PC-3 (cell line): Measurements from ENCODE around the gene RTF2. TPM values are rescaled to one million over a fixed set of nuclear protein-coding genes. Genes with fewer than 3 reads are reported as not detected.
A peak's percentile ranks its signal among the peaks of the same experiment; 100 is the strongest.

ENCODE experiments used
- ATAC-seq: fragments of 200-7000 bp; cut with Tn5 transposase; 2 replicates; pipeline ENCODE4 v1.9.1; 2020; ENCODE audit warnings: mild to moderate bottlenecking, moderate library complexity
- BruUV-seq: library from RNA; stranded (reverse); fragments of 400-500 nt; replicated peaks from 2 replicates; lab custom pipeline; 2021; lab: Mats Ljungman, UMichigan
- CTCF ChIA-PET: fragments of 300-600 bp; sonication (Branson Sonifier 250); formaldehyde crosslinking; loops from one replicate; lab custom pipeline; 2022; ENCODE audit warnings: antibody characterized with exemption; lab: Charles Lee
- POLR2A ChIA-PET: fragments of 300-600 bp; sonication (Branson Sonifier 250); formaldehyde crosslinking; loops from one replicate; lab custom pipeline; 2022; ENCODE audit warnings: antibody characterized with exemption; ENCODE audit not compliant: unreplicated experiment; lab: Charles Lee
- DNase-seq: peaks from one replicate; pipeline ENCODE4 v3.0.0-alpha.2; 2015
- H2AFZ ChIP-seq: fragments of 300-600 bp; sonication (generic); 2 replicates; pipeline ENCODE4 v1.6.0; 2016; ENCODE audit warnings: antibody characterized with exemption, low read length
- H3F3A ChIP-seq: fragments of 300-600 bp; sonication (generic); one replicate; pipeline ENCODE4 v1.6.0; 2017; ENCODE audit warnings: antibody characterized with exemption, low read length, control low read depth, mild to moderate bottlenecking; ENCODE audit not compliant: unreplicated experiment
- H3K27ac ChIP-seq: fragments of 300-600 bp; sonication (generic); 2 replicates; pipeline ENCODE4 v1.5.1; 2016; ENCODE audit warnings: mild to moderate bottlenecking, low read length
- H3K27me3 ChIP-seq: fragments of 300-600 bp; sonication (generic); 2 replicates; pipeline ENCODE4 v1.6.1; 2016; ENCODE audit warnings: low read length, mixed read lengths
- H3K36me3 ChIP-seq: fragments of 300-600 bp; sonication (generic); 2 replicates; pipeline ENCODE4 v1.6.1; 2016; ENCODE audit warnings: low read depth, mixed run types, low read length, mixed read lengths
- H3K4me1 ChIP-seq: fragments of 300-600 bp; sonication (generic); 2 replicates; pipeline ENCODE4 v1.5.1; 2016; ENCODE audit warnings: low read length; ENCODE audit not compliant: insufficient read depth
- H3K4me2 ChIP-seq: fragments of 300-600 bp; sonication (generic); 2 replicates; pipeline ENCODE4 v1.6.0; 2016; ENCODE audit warnings: low read length
- H3K4me3 ChIP-seq: fragments of 300-600 bp; sonication (generic); 2 replicates; pipeline ENCODE4 v1.5.1; 2016; ENCODE audit warnings: mild to moderate bottlenecking, low read length, mixed read lengths
- H3K79me2 ChIP-seq: fragments of 300-600 bp; sonication (generic); 2 replicates; pipeline ENCODE4 v1.6.1; 2017; ENCODE audit warnings: low read length, mixed read lengths
- H3K9ac ChIP-seq: fragments of 300-600 bp; sonication (generic); 2 replicates; pipeline ENCODE4 v1.6.0; 2016; ENCODE audit warnings: mild to moderate bottlenecking, low read length
- H3K9me2 ChIP-seq: fragments of 300-600 bp; sonication (generic); replicated peaks from 2 replicates; pipeline ENCODE4 v1.6.1; 2016; ENCODE audit warnings: mixed run types, low read length, mixed read lengths
- H3K9me3 ChIP-seq: fragments of 300-600 bp; sonication (generic); 2 replicates; pipeline ENCODE4 v1.6.1; 2016; ENCODE audit warnings: low read length, mixed read lengths
- H4K20me1 ChIP-seq: fragments of 300-600 bp; sonication (generic); 2 replicates; pipeline ENCODE4 v1.6.1; 2016; ENCODE audit warnings: low read length, mixed read lengths
- CTCF ChIP-seq: fragments of 300-600 bp; sonication (generic); conservative IDR thresholded peaks from 2 replicates; pipeline ENCODE4 v1.5.1; 2017; ENCODE audit warnings: antibody characterized with exemption, low read depth, mild to moderate bottlenecking, low read length
- EZH2 ChIP-seq: fragments of 300-600 bp; sonication (generic); IDR thresholded peaks from one replicate; pipeline ENCODE4 v1.6.1; 2017; ENCODE audit warnings: antibody characterized with exemption, mild to moderate bottlenecking, low read length; ENCODE audit not compliant: unreplicated experiment
- EZH2phosphoT487 ChIP-seq: fragments of 300-600 bp; sonication (generic); IDR thresholded peaks from 2 replicates; pipeline ENCODE4 v1.6.1; 2018; ENCODE audit warnings: mild to moderate bottlenecking, antibody characterized with exemption, low read length, borderline replicate concordance
- intact Hi-C: fragments of 100-400 bp; cut with micrococcal nuclease; formaldehyde crosslinking; loops from 2 replicates; pipeline ENCODE4 v1.9.0; 2023
- total RNA-seq: library from RNA; depleted of rRNA; stranded (reverse); fragments of >200 nt; gene quantifications from 2 replicates; pipeline ENCODE4 v1.2.3, GENCODE V29; 2014

Gene RTF2
- total RNA-seq, 1 experiment from 2014 or later, result 122 TPM

GRCh38 chr20:56420940-56421688 is 47.3 kb upstream of the RTF2 start:
- ChIA-PET POLR2A (no interaction called here), CTCF (no interaction called here)
- Histone ChIP-seq H3K4me2 (no peak overlapping the region), H3K79me2 (no peaks in the 10 kb centered on the region), H3K27me3 (no peaks in the 10 kb centered on the region), H4K20me1 (no peaks in the 10 kb centered on the region), H3K4me3 (no peak overlapping the region), H3F3A (no peaks in the 10 kb centered on the region), H2AFZ (no peak overlapping the region), H3K36me3 (no peaks in the 10 kb centered on the region), H3K4me1 (peaks cover 36% of the 10 kb centered on the region), H3K9me3 (no peaks in the 10 kb centered on the region), H3K9me2 (no peaks in the 10 kb centered on the region), H3K27ac (no peak overlapping the region), H3K9ac (no peak overlapping the region)
- ATAC-seq (no peak), DNase-seq (no peak)
- no TSS peak for BruUV-seq
- TF ChIP-seq CTCF, result no peak
- TF ChIP-seq EZH2, result no peak
- TF ChIP-seq EZH2phosphoT487, result no peak
- intact Hi-C loops, result no loop called here

GRCh38 chr20:56422076-56422823 is 46.2 kb upstream of the RTF2 start:
- H3K79me2 ChIP-seq, result no peaks in the 10 kb centered on the region
- TF ChIP-seq EZH2phosphoT487 (no peak), CTCF (no peak), EZH2 (no peak)
- H4K20me1 ChIP-seq, result no peaks in the 10 kb centered on the region
- no peaks in the 10 kb centered on the region for H3K27me3 ChIP-seq
- CTCF ChIA-PET, result interaction anchor here (0.6 kb wide), 2 partner anchors 30 to 63 kb away, joined by 3 read pairs; partner anchors contain the start of genes AURKA and FAM210B
- H3K9me3 ChIP-seq, result no peaks in the 10 kb centered on the region
- peak; percentile 92 for DNase-seq
- no TSS peak for BruUV-seq
- H3K9me2 ChIP-seq, result no peaks in the 10 kb centered on the region
- H3F3A ChIP-seq, result no peaks in the 10 kb centered on the region
- H3K36me3 ChIP-seq, result no peaks in the 10 kb centered on the region
- ATAC-seq, result peak; percentile 87
- H3K4me2 ChIP-seq, result peak overlapping the region; percentile 35
- H3K9ac ChIP-seq, result no peak overlapping the region
- peak overlapping the region; percentile 6; the same call in 1 of the 2 replicates for H3K27ac ChIP-seq
- peaks cover 36% of the 10 kb centered on the region for H3K4me1 ChIP-seq
- H3K4me3 ChIP-seq, result no peak overlapping the region
- POLR2A ChIA-PET, result no interaction called here
- intact Hi-C loops, result no loop called here
- peak overlapping the region; percentile 8 for H2AFZ ChIP-seq
